Measurements from ENCODE around the gene CABP1. TPM values are rescaled to one million over a fixed set of nuclear protein-coding genes. Genes with fewer than 3 reads are reported as not detected.

CABP1 gene
- total RNA-seq, 1 experiment from 2014 or later = 3.0 TPM

GRCh38 chr12:120649442-120650232, 9.2 kb downstream of the CABP1 start:
- peak; percentile 55 for DNase-seq
- Histone ChIP-seq H3K27ac (ENCODE audit: insufficient read length, low read depth, low read length) (no peak overlapping the region), H3K23me2 (ENCODE audit: insufficient read length, low read depth, low read length, poor library complexity, severe bottlenecking) (peaks cover 3% of the 10 kb centered on the region), H2BK120ac (ENCODE audit: low read depth, low read length, poor library complexity, severe bottlenecking) (no peak overlapping the region), H3K4me1 (ENCODE audit: insufficient read depth, low read length) (no peaks in the 10 kb centered on the region; the same call in 1 of the 2 replicates), H3K79me2 (ENCODE audit: insufficient read depth, low read length) (no peaks in the 10 kb centered on the region), H3K79me1 (ENCODE audit: insufficient read depth, low read depth, low read length, poor library complexity, severe bottlenecking) (no peaks in the 10 kb centered on the region), H3K14ac (ENCODE audit: insufficient read depth, low read length) (no peak overlapping the region), H3K4ac (ENCODE audit: low read depth, low read length) (no peak overlapping the region), H3K23ac (ENCODE audit: insufficient read length, low read depth, low read length) (no peak overlapping the region), H3T11ph (ENCODE audit: low read length) (no peak overlapping the region), H3K4me2 (ENCODE audit: insufficient read depth, insufficient read length, low read length) (peak overlapping the region; percentile 45), H4K8ac (replicated peaks; ENCODE audit: insufficient read length, low read depth, low read length) (no peak overlapping the region), H4K20me1 (ENCODE audit: control insufficient read depth, insufficient read depth, insufficient read length) (no peaks in the 10 kb centered on the region), H2BK12ac (ENCODE audit: insufficient read length, low read depth, low read length) (no peak overlapping the region), H2AK5ac (ENCODE audit: insufficient read length, low read length) (no peak overlapping the region), H3K9me3 (ENCODE audit: control insufficient read depth, low read depth, low read length) (no peaks in the 10 kb centered on the region), H4K91ac (ENCODE audit: insufficient read length, low read depth, low read length) (no peak overlapping the region), H2BK20ac (ENCODE audit: low read depth, low read length, poor library complexity, severe bottlenecking) (no peak overlapping the region), H3K9ac (ENCODE audit: extremely low read depth, insufficient read length, low read length) (no peak overlapping the region), H2BK15ac (ENCODE audit: low read depth, low read length) (no peak overlapping the region), H2BK5ac (ENCODE audit: insufficient read length, low read length) (no peak overlapping the region), H3K18ac (ENCODE audit: insufficient read length, low read depth, low read length) (no peak overlapping the region), H4K5ac (ENCODE audit: insufficient read length, low read depth, low read length) (no peak overlapping the region), H3K27me3 (ENCODE audit: insufficient read depth, low read length) (no peaks in the 10 kb centered on the region), H3K56ac (ENCODE audit: insufficient read length, low read depth, low read length) (no peak overlapping the region), H2AFZ (ENCODE audit: low read length) (no peak overlapping the region)
- peak; percentile 37; the same call in 2 of the 3 replicates for TF ChIP-seq CTCF (conservative IDR thresholded peaks at IDR 0.05)
- no CpG with 5 or more reads among the region's 33 CpGs for WGBS (ENCODE audit: extremely low coverage, insufficient read length, low lambda C conversion rate)
- Mint-ChIP-seq H3K4me3 (peak overlapping the region; percentile 64 to 77), H3K9me3 (no peaks in the 10 kb centered on the region), H3K27ac (peak overlapping the region in 1 of 3 experiments; percentile 66; a peak in 2 of 7 replicates), H3K27me3 (ENCODE audit: low read depth) (peaks cover 19% of the 10 kb centered on the region), H3K4me1 (peaks cover 30 to 44% of the 10 kb centered on the region in 2 experiments), H3K36me3 (ENCODE audit: insufficient read depth in 1 of 3, low read depth in 3 of 3) (no peaks in the 10 kb centered on the region)
